Mucosa of rectum (tissue), 2 donors: ENCODE measurements around the gene FER.

Source experiments
- H3K27ac ChIP-seq, 2 donors: one replicate each; pipeline ENCODE4 v1.7.0; 2013; ENCODE audit warnings: inconsistent platforms in 2 of 2, low read depth in 2 of 2, low read length in 2 of 2
- H3K27me3 ChIP-seq, 2 donors: one replicate each; pipeline ENCODE4 v1.7.0; 2013; ENCODE audit warnings: low read length in 2 of 2; ENCODE audit not compliant: control insufficient read depth in 2 of 2, insufficient read depth in 2 of 2
- H3K36me3 ChIP-seq, 2 donors: one replicate each; pipeline ENCODE4 v1.7.0; 2013; ENCODE audit warnings: low read length in 2 of 2; ENCODE audit not compliant: control insufficient read depth in 2 of 2, insufficient read depth in 2 of 2
- H3K4me1 ChIP-seq, 2 donors: one replicate each; pipeline ENCODE4 v1.7.0; 2013; ENCODE audit warnings: low read length in 2 of 2, mild to moderate bottlenecking in 1 of 2; ENCODE audit not compliant: control insufficient read depth in 2 of 2, insufficient read depth in 2 of 2
- H3K4me3 ChIP-seq, 2 donors: one replicate each; pipeline ENCODE4 v1.7.0; 2013; ENCODE audit warnings: low read length in 2 of 2
- H3K9ac ChIP-seq, 2 donors: one replicate each; pipeline ENCODE4 v1.7.0; 2013; ENCODE audit warnings: low read length in 2 of 2, low read depth in 1 of 2, mild to moderate bottlenecking in 1 of 2
- H3K9me3 ChIP-seq, 2 donors: one replicate each; pipeline ENCODE4 v1.7.0; 2013; ENCODE audit warnings: low read length in 2 of 2; ENCODE audit not compliant: control insufficient read depth in 2 of 2
- donor health status: healthy.
- donor health status: Normal muscosa, but diverticular disease.

FER gene

DNA sequence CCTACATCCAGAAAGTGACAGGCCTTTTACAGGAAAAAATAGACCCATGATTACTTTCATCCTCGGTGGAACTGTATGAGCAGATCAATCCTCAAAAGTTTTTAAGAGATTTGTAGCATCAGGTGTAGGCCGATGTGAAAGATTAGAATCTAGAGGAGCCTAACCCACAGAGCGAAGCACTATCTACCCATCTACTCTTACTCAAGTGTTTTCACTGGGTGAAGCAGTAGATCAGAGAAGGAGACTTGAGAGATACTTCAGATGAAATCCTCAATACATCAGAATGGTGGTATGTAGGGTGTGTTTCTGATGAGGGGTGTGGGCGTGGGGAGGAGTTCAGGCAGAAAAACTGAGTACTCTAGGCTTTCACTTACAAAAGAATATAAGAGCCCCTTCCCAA lies 192.8 kb downstream of the FER start:
- no peaks in the 10 kb centered on the region for H3K36me3 ChIP-seq
- H3K27ac ChIP-seq = no peak overlapping the region
- no peaks in the 10 kb centered on the region for H3K9me3 ChIP-seq
- no peak overlapping the region for H3K9ac ChIP-seq
- no peaks in the 10 kb centered on the region for H3K4me1 ChIP-seq
- no peaks in the 10 kb centered on the region for H3K27me3 ChIP-seq
- no peak overlapping the region for H3K4me3 ChIP-seq

DNA sequence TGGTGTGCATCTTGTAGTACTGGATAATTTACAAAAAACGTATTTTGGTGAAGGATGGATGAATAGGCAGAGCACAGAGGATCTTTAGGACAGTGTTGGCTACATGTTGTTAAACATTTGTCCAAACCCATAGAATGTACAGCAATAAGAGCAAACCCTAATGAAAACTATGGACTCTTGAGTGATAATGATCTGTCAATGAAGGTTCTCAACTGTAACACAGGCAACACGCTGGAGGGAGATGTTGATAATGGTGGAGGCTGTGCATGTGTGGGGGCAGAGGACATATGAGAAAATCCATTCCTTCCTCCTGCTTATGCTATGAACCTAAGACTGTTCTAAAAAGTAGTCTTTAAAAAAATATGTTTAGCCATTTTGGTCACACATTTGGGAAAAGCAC lies 194.0 kb downstream of the FER start:
- Histone ChIP-seq H3K27me3 (no peaks in the 10 kb centered on the region), H3K9ac (no peak overlapping the region), H3K27ac (no peak overlapping the region), H3K9me3 (no peaks in the 10 kb centered on the region), H3K36me3 (no peaks in the 10 kb centered on the region), H3K4me1 (no peaks in the 10 kb centered on the region), H3K4me3 (no peak overlapping the region)

DNA sequence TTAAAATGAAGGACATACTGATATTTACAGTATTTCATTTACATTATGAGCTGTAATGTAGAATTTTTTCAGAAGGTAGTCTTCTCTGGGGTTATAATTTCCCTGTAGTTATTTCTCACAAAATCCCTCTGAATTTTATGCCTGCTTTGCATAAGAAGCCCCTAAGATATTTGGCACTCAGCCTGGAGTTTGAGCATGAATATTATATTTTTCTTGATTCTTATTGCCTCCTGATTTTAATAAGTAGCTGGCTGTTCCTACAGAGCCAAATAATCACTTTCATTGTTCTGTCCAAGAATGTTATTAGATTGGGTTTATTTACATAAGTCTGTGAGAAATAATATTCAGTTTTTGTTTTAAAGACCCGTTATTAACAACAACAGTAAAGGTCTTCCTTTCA lies 195.0 kb downstream of the FER start:
- Histone ChIP-seq H3K4me3 (no peak overlapping the region), H3K27me3 (no peaks in the 10 kb centered on the region), H3K27ac (no peak overlapping the region), H3K9ac (no peak overlapping the region), H3K9me3 (no peaks in the 10 kb centered on the region), H3K4me1 (no peaks in the 10 kb centered on the region), H3K36me3 (no peaks in the 10 kb centered on the region)

DNA sequence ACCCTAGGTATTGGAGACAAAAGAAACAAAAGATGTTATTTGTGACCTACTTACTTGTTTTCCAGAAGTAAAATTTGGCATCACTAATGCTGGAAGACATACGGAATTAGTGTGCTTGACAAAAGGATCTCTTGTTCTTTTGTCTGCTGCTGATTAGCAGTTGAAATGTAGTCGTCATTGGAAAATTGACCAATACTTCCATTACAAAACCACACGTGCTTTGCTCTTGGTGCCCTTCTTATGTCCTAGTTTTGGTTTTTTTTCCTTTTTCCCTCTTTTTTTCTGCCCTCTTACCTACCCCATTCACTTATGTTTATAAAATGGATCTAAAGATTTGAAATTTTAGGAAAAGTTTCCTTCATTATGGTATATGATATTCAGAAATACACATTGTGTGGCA lies 197.4 kb downstream of the FER start:
- Histone ChIP-seq H3K27ac (no peak overlapping the region), H3K9ac (no peak overlapping the region), H3K36me3 (no peaks in the 10 kb centered on the region)

DNA sequence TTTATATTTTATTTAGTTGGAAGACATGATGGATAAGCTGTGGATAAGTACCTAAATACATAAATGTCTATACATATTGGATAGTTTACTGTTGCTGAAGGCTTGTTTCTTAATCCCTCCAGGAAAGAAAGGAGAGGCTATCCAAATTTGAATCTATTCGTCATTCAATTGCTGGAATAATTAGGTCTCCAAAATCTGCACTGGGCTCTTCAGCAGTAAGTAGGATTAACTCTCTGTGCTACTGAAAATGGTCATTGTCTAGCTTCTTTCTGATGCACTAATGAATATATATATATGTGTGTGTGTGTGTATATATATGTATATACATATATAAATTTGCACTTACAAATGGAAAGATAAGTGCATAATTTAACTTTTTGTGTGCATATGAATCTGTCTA lies 198.3 kb downstream of the FER start:
- Histone ChIP-seq H3K4me1 (no peaks in the 10 kb centered on the region), H3K27ac (no peak overlapping the region), H3K9ac (no peak overlapping the region), H3K36me3 (no peaks in the 10 kb centered on the region), H3K9me3 (no peaks in the 10 kb centered on the region), H3K4me3 (no peak overlapping the region), H3K27me3 (no peaks in the 10 kb centered on the region)

More for the DNA sequence above, 197.4 kb downstream of the FER start:
- no peak overlapping the region for H3K4me3 ChIP-seq
- no peaks in the 10 kb centered on the region for H3K4me1 ChIP-seq
- no peaks in the 10 kb centered on the region for H3K9me3 ChIP-seq
- no peaks in the 10 kb centered on the region for H3K27me3 ChIP-seq

DNA sequence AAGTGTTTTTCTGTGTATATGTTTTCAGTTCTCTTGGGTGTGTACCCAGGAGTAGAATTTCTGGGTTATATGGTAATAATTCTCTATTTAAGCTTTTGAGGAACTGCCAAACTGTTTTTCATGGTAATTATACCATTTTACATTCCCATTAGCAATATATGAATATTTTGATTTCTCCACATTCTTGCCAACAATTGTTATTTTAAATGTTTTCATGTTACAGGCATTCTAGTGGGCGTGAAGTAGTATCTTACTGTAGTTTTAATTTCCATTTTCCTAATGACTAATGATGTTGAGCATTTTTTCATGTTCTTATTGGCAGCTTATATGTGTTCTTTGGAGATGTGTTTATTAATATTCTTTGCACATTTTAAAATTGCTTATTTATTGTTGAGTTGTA lies 199.5 kb downstream of the FER start:
- Histone ChIP-seq H3K4me1 (no peaks in the 10 kb centered on the region), H3K9me3 (no peaks in the 10 kb centered on the region), H3K27ac (no peak overlapping the region), H3K36me3 (no peaks in the 10 kb centered on the region), H3K27me3 (no peaks in the 10 kb centered on the region), H3K9ac (no peak overlapping the region), H3K4me3 (no peak overlapping the region)

DNA sequence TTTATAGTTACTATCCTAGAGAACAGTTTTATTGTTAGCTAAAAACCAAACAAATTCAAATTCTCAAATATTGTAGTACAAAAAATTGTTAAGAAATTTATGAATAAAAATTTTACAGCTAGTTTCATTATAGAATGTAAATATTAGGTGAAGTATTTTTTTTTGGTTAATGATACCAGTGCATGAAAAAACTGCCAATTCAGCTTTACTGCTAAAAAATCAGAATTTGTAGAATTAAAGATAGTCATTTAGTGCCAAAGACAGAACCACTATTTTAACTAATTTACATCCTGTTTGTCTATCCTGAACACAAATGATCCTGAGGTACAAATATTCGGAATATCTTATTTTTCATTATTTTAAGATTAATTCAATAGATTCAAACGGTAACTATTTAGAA lies 202.6 kb downstream of the FER start:
- no peaks in the 10 kb centered on the region for H3K36me3 ChIP-seq
- H3K4me3 ChIP-seq = no peak overlapping the region
- no peak overlapping the region for H3K9ac ChIP-seq
- no peak overlapping the region for H3K27ac ChIP-seq
- H3K27me3 ChIP-seq = no peaks in the 10 kb centered on the region
- H3K4me1 ChIP-seq = no peaks in the 10 kb centered on the region
- H3K9me3 ChIP-seq = no peaks in the 10 kb centered on the region

DNA sequence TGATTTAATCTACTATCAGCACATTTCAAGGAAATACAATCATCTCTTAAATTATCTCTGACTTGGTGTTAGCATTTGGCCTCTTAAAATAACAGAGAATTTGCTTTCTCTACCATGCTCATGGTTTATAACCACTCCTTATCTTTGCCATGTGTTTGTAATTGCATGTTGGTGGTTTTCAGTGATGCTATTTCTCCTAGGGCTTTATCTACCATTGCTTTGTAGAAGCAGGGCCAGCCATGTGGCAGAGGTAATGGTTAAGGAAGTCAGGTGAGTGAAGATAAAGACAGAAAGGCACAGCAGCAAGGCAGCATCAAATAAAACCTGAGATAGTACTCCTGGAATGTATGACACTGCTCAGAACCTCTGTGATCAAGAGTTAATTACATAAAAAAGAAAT lies 206.2 kb downstream of the FER start:
- H3K9ac ChIP-seq = no peak overlapping the region
- no peaks in the 10 kb centered on the region for H3K27me3 ChIP-seq
- no peaks in the 10 kb centered on the region for H3K4me1 ChIP-seq
- H3K9me3 ChIP-seq = no peaks in the 10 kb centered on the region
- H3K4me3 ChIP-seq = no peak overlapping the region
- no peaks in the 10 kb centered on the region for H3K36me3 ChIP-seq
- H3K27ac ChIP-seq = no peak overlapping the region

DNA sequence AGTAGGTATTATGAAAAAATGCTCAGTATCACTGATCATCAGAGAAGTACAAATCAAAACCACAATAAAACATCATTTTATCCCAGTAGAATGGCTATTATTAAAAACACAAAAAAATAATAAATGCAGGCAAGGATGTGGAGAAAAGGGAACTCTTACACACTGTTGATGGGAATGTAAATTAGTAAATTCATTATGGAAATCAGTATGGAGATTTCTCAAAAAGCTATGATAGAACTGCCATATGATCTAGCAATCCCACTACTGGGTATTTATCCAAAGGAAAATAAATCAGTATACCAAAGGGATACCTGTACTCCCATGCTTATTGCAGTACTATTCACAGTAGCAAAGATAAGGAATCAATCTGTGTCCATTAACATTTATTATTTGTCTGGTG lies 209.6 kb downstream of the FER start:
- Histone ChIP-seq H3K27me3 (no peaks in the 10 kb centered on the region), H3K4me1 (no peaks in the 10 kb centered on the region), H3K9ac (no peak overlapping the region)

DNA sequence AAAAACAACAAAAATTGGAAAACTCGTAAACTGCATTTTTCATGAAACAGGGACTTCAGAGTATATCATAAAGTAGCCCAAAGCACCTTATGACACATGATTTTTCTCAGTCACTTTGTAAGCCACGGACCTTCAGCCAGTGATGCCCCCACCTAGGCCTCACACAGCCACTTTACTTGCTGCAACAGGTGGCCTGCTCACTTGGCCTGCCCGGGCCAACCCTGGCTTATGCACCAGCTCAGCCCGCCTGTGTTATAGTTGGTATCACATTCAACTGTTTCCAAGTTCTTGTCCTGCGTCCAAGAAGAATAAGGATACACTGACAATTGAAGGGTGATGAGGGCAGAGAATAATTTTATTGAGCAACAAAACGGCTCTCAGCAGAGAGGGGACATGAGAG lies 219.2 kb downstream of the FER start:
- Histone ChIP-seq H3K27ac (no peak overlapping the region), H3K27me3 (no peaks in the 10 kb centered on the region), H3K4me3 (no peak overlapping the region), H3K9me3 (no peaks in the 10 kb centered on the region), H3K4me1 (no peaks in the 10 kb centered on the region), H3K36me3 (no peaks in the 10 kb centered on the region), H3K9ac (no peak overlapping the region)

More for the DNA sequence above, 209.6 kb downstream of the FER start:
- Histone ChIP-seq H3K27ac (no peak overlapping the region), H3K36me3 (no peaks in the 10 kb centered on the region), H3K4me3 (no peak overlapping the region), H3K9me3 (no peaks in the 10 kb centered on the region)

DNA sequence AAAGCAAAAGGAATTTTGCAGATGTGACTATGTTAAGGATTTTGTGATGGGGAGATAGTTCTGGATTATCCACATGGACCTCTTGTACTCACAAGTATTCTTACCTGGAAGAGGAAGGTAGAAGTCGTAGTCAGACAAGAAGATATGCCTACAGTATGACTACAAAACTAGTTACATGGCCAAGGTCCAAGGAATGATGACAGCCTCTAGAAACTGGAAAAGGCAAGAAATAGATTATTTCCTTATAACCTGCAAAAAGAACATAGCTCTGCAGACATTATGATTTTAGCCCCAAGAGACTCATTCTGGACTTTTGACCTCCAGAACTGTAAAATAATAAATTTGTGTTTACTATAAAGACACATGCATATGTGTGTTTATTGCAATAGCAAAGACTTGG lies 226.9 kb downstream of the FER start:
- Histone ChIP-seq H3K36me3 (no peaks in the 10 kb centered on the region), H3K4me1 (peaks cover 0 to 5% of the 10 kb centered on the region in 2 donors), H3K27ac (no peak overlapping the region), H3K27me3 (no peaks in the 10 kb centered on the region), H3K4me3 (no peak overlapping the region), H3K9me3 (no peaks in the 10 kb centered on the region), H3K9ac (no peak overlapping the region)
